GM21423 (cell line): ENCODE measurements around the gene CHKA.

Source experiments
- ATAC-seq: cut with Tn5 transposase; IDR thresholded peaks from one replicate; pipeline ENCODE4 v1.9.1; 2021; ENCODE audit warnings: mild to moderate bottlenecking, moderate library complexity; ENCODE audit not compliant: unreplicated experiment

The CHKA gene

GRCh38 chr11:68047437-68048290 lies 73.5 kb downstream of the CHKA start:
- no peak for ATAC-seq

GRCh38 chr11:68044898-68045351 lies 76.3 kb downstream of the CHKA start:
- ATAC-seq: no peak

- no peak for ATAC-seq
Measured at GRCh38 chr11:68044145-68044813, 76.9 kb downstream of the CHKA start.

- ATAC-seq: no peak
Measured at GRCh38 chr11:68043349-68044144, 77.6 kb downstream of the CHKA start.

GRCh38 chr11:68043029-68043348 lies 78.2 kb downstream of the CHKA start:
- no peak for ATAC-seq

- no peak for ATAC-seq
Measured at GRCh38 chr11:68042219-68043028, 78.8 kb downstream of the CHKA start.

- ATAC-seq: no peak
Measured at GRCh38 chr11:68041617-68042218, 79.5 kb downstream of the CHKA start.

- ATAC-seq: no peak
Measured at GRCh38 chr11:68040957-68041591, 80.1 kb downstream of the CHKA start.

- ATAC-seq: peak; percentile 51
Measured at GRCh38 chr11:68040101-68040956, 80.9 kb downstream of the CHKA start.

- no peak for ATAC-seq
Measured at GRCh38 chr11:68039526-68040086, 81.6 kb downstream of the CHKA start.

- peak; percentile 35 for ATAC-seq
Measured at GRCh38 chr11:68038718-68039525, 82.3 kb downstream of the CHKA start, which contains the start of gene TCIRG1. Gene TCIRG1 (plus strand): TSS chr11:68039025. CDS start chr11:68041272, 2,247 bp downstream.

- no peak for ATAC-seq
Measured at GRCh38 chr11:68038226-68038717, 82.9 kb downstream of the CHKA start.

GRCh38 chr11:68037411-68038225 lies 83.6 kb downstream of the CHKA start:
- ATAC-seq: no peak

GRCh38 chr11:68036717-68037239 lies 84.4 kb downstream of the CHKA start:
- no peak for ATAC-seq

GRCh38 chr11:68036141-68036716 lies 85.0 kb downstream of the CHKA start:
- ATAC-seq: no peak
